ENCODE results near the gene CHPF.

- TF ChIP-seq, protein P1, sequence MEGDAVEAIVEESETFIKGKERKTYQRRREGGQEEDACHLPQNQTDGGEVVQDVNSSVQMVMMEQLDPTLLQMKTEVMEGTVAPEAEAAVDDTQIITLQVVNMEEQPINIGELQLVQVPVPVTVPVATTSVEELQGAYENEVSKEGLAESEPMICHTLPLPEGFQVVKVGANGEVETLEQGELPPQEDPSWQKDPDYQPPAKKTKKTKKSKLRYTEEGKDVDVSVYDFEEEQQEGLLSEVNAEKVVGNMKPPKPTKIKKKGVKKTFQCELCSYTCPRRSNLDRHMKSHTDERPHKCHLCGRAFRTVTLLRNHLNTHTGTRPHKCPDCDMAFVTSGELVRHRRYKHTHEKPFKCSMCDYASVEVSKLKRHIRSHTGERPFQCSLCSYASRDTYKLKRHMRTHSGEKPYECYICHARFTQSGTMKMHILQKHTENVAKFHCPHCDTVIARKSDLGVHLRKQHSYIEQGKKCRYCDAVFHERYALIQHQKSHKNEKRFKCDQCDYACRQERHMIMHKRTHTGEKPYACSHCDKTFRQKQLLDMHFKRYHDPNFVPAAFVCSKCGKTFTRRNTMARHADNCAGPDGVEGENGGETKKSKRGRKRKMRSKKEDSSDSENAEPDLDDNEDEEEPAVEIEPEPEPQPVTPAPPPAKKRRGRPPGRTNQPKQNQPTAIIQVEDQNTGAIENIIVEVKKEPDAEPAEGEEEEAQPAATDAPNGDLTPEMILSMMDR (IDR thresholded peaks at IDR 0.05) = no peak
- no peak for TF ChIP-seq POLR2A (IDR thresholded peaks at IDR 0.05)
Observed at GRCh38 chr2:219559156-219559915, 15.7 kb upstream of the CHPF start.

Data from body of pancreas (tissue), 4 donors.